H1 (cell line): ENCODE results near the gene PRXL2A. TPM values are rescaled to one million over a fixed set of nuclear protein-coding genes. Genes with fewer than 3 reads are reported as not detected.

Experiments used
- CTCF ChIA-PET: fragments of 300-600 bp; sonication (Branson Sonifier 250); formaldehyde crosslinking; loops from one replicate; lab custom pipeline; 2021; ENCODE audit not compliant: partially characterized antibody; lab: Charles Lee
- POLR2A ChIA-PET: fragments of 300-600 bp; sonication (Branson Sonifier 250); formaldehyde crosslinking; loops from one replicate; lab custom pipeline; 2021; ENCODE audit warnings: inconsistent platforms; ENCODE audit not compliant: partially characterized antibody; lab: Charles Lee
- DNase-seq, 2 experiments: peaks; one replicate each; pipeline versions ENCODE4 v3.0.0 to v3.0.0-alpha.2; 2010 to 2022; ENCODE audit warnings: low spot score in 2 of 2, low read depth in 1 of 2, mixed read lengths in 1 of 2
- FAIRE-seq: peaks from 2 replicates; lab custom pipeline; 2011; peaks lifted over from hg19 to GRCh38; lab: Jason Lieb, UNC
- H2AFZ ChIP-seq: 2 replicates; pipeline ENCODE4 v1.8.1; 2012; ENCODE audit warnings: low read length, inconsistent platforms
- H2AK5ac ChIP-seq: 2 replicates; pipeline ENCODE4 v1.6.1; 2013; ENCODE audit warnings: low read depth, low read length
- H2BK120ac ChIP-seq: replicated peaks from 2 replicates; pipeline ENCODE3; 2013; ENCODE audit warnings: low read depth, low read length, inconsistent platforms
- H2BK12ac ChIP-seq: 2 replicates; pipeline ENCODE4 v1.6.1; 2013; ENCODE audit warnings: low read depth, low read length
- H2BK15ac ChIP-seq: 2 replicates; pipeline ENCODE4 v1.6.1; 2013; ENCODE audit warnings: low read length
- H2BK20ac ChIP-seq: 2 replicates; pipeline ENCODE4 v1.6.1; 2013; ENCODE audit warnings: low read length
- H2BK5ac ChIP-seq: 2 replicates; pipeline ENCODE4 v1.6.1; 2013; ENCODE audit warnings: low read depth, low read length
- H3K14ac ChIP-seq: 2 replicates; pipeline ENCODE4 v1.6.1; 2013; ENCODE audit warnings: inconsistent platforms; ENCODE audit not compliant: insufficient read length
- H3K18ac ChIP-seq: 2 replicates; pipeline ENCODE4 v1.6.1; 2013; ENCODE audit warnings: low read length; ENCODE audit errors: extremely low read depth
- H3K23ac ChIP-seq: 2 replicates; pipeline ENCODE4 v1.6.1; 2013; ENCODE audit warnings: inconsistent platforms; ENCODE audit not compliant: insufficient read length
- H3K23me2 ChIP-seq: 2 replicates; pipeline ENCODE4 v1.6.1; 2013; ENCODE audit warnings: low read depth, low read length
- H3K27ac ChIP-seq: 2 replicates; pipeline ENCODE4 v1.6.1; 2011; ENCODE audit warnings: low read depth, low read length, inconsistent platforms
- H3K27me3 ChIP-seq, 4 experiments: replicated peaks in 1 of 4; 1 replicate in 1 of 4; 2 replicates in 3 of 4; pipeline versions ENCODE4 v1.6.1 to v1.8.1; 2011 to 2013; ENCODE audit warnings: low read length in 3 of 4, mild to moderate bottlenecking in 3 of 4, inconsistent platforms in 2 of 4, mixed read lengths in 2 of 4, moderate library complexity in 1 of 4; ENCODE audit not compliant: control insufficient read depth in 3 of 4, insufficient read depth in 3 of 4; ENCODE audit errors: extremely low read depth in 1 of 4
- H3K36me3 ChIP-seq, 4 experiments: 2 replicates each; pipeline versions ENCODE4 v1.6.1 to v1.8.1; 2011 to 2013; ENCODE audit warnings: mild to moderate bottlenecking in 4 of 4, low read length in 3 of 4, moderate library complexity in 2 of 4, control low read depth in 1 of 4, inconsistent platforms in 1 of 4; ENCODE audit not compliant: insufficient read depth in 4 of 4, control insufficient read depth in 2 of 4
- H3K4ac ChIP-seq: replicated peaks from 2 replicates; pipeline ENCODE3; 2013; ENCODE audit warnings: low read length, low read depth, mixed read lengths, inconsistent platforms; ENCODE audit not compliant: insufficient read length
- H3K4me1 ChIP-seq, 4 experiments: replicated peaks in 1 of 4; 1 replicate in 1 of 4; 2 replicates in 3 of 4; pipeline versions ENCODE4 v1.6.1 to v1.8.1; 2011 to 2013; ENCODE audit warnings: low read length in 3 of 4, inconsistent platforms in 2 of 4, mixed read lengths in 1 of 4; ENCODE audit not compliant: insufficient read depth in 4 of 4, control insufficient read depth in 3 of 4
- H3K4me2 ChIP-seq, 2 experiments: 2 replicates each; pipeline versions ENCODE4 v1.6.1 to v1.8.1; 2011 to 2013; ENCODE audit warnings: low read depth in 2 of 2, low read length in 2 of 2, control low read depth in 1 of 2, inconsistent platforms in 1 of 2, mild to moderate bottlenecking in 1 of 2; ENCODE audit not compliant: insufficient read depth in 1 of 2
- H3K4me3 ChIP-seq, 4 experiments: fragments of 200-600, 300-600 bp in 1 of 4; sonication (generic), shearing (Covaris generic), sonication (Bioruptor Twin) in 1 of 4; 2 replicates each; pipeline versions ENCODE4 v1.5.1 to v1.8.1; 2011 to 2016; ENCODE audit warnings: low read length in 4 of 4, low read depth in 3 of 4, control low read depth in 2 of 4, inconsistent platforms in 2 of 4, mild to moderate bottlenecking in 2 of 4, mixed read lengths in 1 of 4, moderate library complexity in 1 of 4; ENCODE audit not compliant: insufficient read depth in 2 of 4; ENCODE audit errors: extremely low read depth in 1 of 4
- H3K56ac ChIP-seq: replicated peaks from 2 replicates; pipeline ENCODE3; 2013; ENCODE audit warnings: low read depth, mild to moderate bottlenecking, mixed read lengths, low read length, inconsistent platforms; ENCODE audit not compliant: insufficient read length
- H3K79me1 ChIP-seq: 2 replicates; pipeline ENCODE4 v1.6.1; 2013; ENCODE audit warnings: low read depth, low read length, control low read depth
- H3K79me2 ChIP-seq, 2 experiments: 2 replicates each; pipeline versions ENCODE4 v1.6.1 to v1.8.1; 2012 to 2013; ENCODE audit warnings: low read length in 2 of 2, mild to moderate bottlenecking in 2 of 2, inconsistent platforms in 1 of 2; ENCODE audit not compliant: insufficient read depth in 2 of 2, control insufficient read depth in 1 of 2
- H3K9ac ChIP-seq, 4 experiments: replicated peaks in 1 of 4; 1 replicate in 1 of 4; 2 replicates in 3 of 4; pipeline versions ENCODE4 v1.6.1 to v1.8.1; 2011 to 2013; ENCODE audit warnings: low read depth in 3 of 4, low read length in 3 of 4, control low read depth in 2 of 4, mild to moderate bottlenecking in 2 of 4, moderate library complexity in 2 of 4, inconsistent platforms in 1 of 4; ENCODE audit errors: extremely low read depth in 1 of 4
- H3K9me3 ChIP-seq, 2 experiments: 2 replicates each; pipeline versions ENCODE4 v1.6.1 to v1.8.1; 2012 to 2013; ENCODE audit warnings: mild to moderate bottlenecking in 2 of 2, moderate library complexity in 2 of 2, control low read depth in 1 of 2, inconsistent platforms in 1 of 2, low read depth in 1 of 2, low read length in 1 of 2, mixed read lengths in 1 of 2; ENCODE audit not compliant: insufficient read depth in 2 of 2
- H4K20me1 ChIP-seq, 2 experiments: replicated peaks in 1 of 2; 2 replicates each; pipeline versions ENCODE3 to v1.8.1; 2011 to 2013; ENCODE audit warnings: inconsistent platforms in 2 of 2, low read length in 2 of 2, mild to moderate bottlenecking in 1 of 2; ENCODE audit not compliant: insufficient read depth in 2 of 2, control insufficient read depth in 1 of 2
- H4K5ac ChIP-seq: 2 replicates; pipeline ENCODE4 v1.6.1; 2013; ENCODE audit warnings: low read length, low read depth, mixed read lengths, inconsistent platforms; ENCODE audit not compliant: insufficient read length
- H4K8ac ChIP-seq: 2 replicates; pipeline ENCODE4 v1.8.0; 2013; ENCODE audit warnings: mild to moderate bottlenecking, moderate library complexity, low read length, inconsistent platforms; ENCODE audit not compliant: insufficient read depth; ENCODE audit errors: extremely low read depth
- H4K91ac ChIP-seq: replicated peaks from 2 replicates; pipeline ENCODE3; 2013; ENCODE audit warnings: low read length, mixed read lengths, inconsistent platforms; ENCODE audit not compliant: insufficient read length
- CREB1 ChIP-seq: IDR thresholded peaks from 2 replicates; pipeline ENCODE4 v1.6.1; 2012; ENCODE audit warnings: inconsistent platforms
- CTBP2 ChIP-seq: IDR thresholded peaks from 2 replicates; pipeline ENCODE4 v1.7.0; 2011; ENCODE audit warnings: borderline replicate concordance, mild to moderate bottlenecking, moderate library complexity, mixed read lengths, low read length; ENCODE audit not compliant: insufficient read depth, insufficient read length
- GABPA ChIP-seq: IDR thresholded peaks from 2 replicates; pipeline ENCODE4 v1.6.1; 2011; ENCODE audit warnings: mild to moderate bottlenecking, low read length, moderate library complexity, borderline replicate concordance; ENCODE audit not compliant: insufficient read depth
- KDM5A ChIP-seq: fragments of 200-600 bp; IDR thresholded peaks from 2 replicates; pipeline ENCODE4 v1.7.1; 2012; ENCODE audit warnings: mild to moderate bottlenecking, low read length, inconsistent platforms, mixed read lengths
- MAFK ChIP-seq: IDR thresholded peaks from 2 replicates; pipeline ENCODE4 v1.6.1; 2012; ENCODE audit warnings: low read depth, mild to moderate bottlenecking, improper control_type of control experiment, low read length
- NANOG ChIP-seq: IDR thresholded peaks from 2 replicates; pipeline ENCODE4 v1.6.1; 2011; ENCODE audit warnings: low read length, low read depth, mild to moderate bottlenecking, inconsistent platforms; ENCODE audit not compliant: insufficient read depth, poor library complexity, severe bottlenecking
- NRF1 ChIP-seq: IDR thresholded peaks from 2 replicates; pipeline ENCODE4 v1.6.1; 2011; ENCODE audit warnings: mild to moderate bottlenecking, low read depth, low read length, improper control_type of control experiment
- SIRT6 ChIP-seq: IDR thresholded peaks from one replicate; pipeline ENCODE4 v1.7.1; 2012; ENCODE audit warnings: low read length, inconsistent platforms
- SIX5 ChIP-seq: IDR thresholded peaks from 2 replicates; pipeline ENCODE4 v1.6.1; 2011; ENCODE audit warnings: mild to moderate bottlenecking, low read depth, low read length
- SRF ChIP-seq: IDR thresholded peaks from 2 replicates; pipeline ENCODE4 v1.6.1; 2011; ENCODE audit warnings: mild to moderate bottlenecking, low read depth, low read length, moderate library complexity
- SUZ12 ChIP-seq: fragments of 200-600 bp; sonication (generic); IDR thresholded peaks from 2 replicates; pipeline ENCODE4 v1.6.1; 2012; ENCODE audit warnings: mild to moderate bottlenecking, inconsistent platforms, low read length, moderate library complexity, mixed read lengths
- TAF1 ChIP-seq: IDR thresholded peaks from 2 replicates; pipeline ENCODE4 v1.6.1; 2011; ENCODE audit warnings: mild to moderate bottlenecking, low read depth, low read length
- WGBS, 2 experiments: shearing (Covaris generic) in 1 of 2; methylation state at CpG; one replicate each; pipeline versions ENCODE4 v1.1.6 to v1.1.7; 2013 to 2015; ENCODE audit warnings: low lambda C conversion rate in 2 of 2, mixed read lengths in 2 of 2, inconsistent platforms in 1 of 2, low coverage in 1 of 2, missing lambda C conversion rate in 1 of 2; ENCODE audit not compliant: insufficient replicate concordance in 2 of 2, insufficient coverage in 1 of 2, insufficient read length in 1 of 2; ENCODE audit errors: extremely low coverage in 1 of 2, missing lambda C conversion rate in 1 of 2; 5-methylcytosine and 5-hydroxymethylcytosine counted together
- polyA plus RNA-seq, 7 experiments: library from polyadenylated mRNA; depleted of rRNA in 3 of 7; stranded (reverse) in 5 of 7; unstranded in 2 of 7; fragments of >200 nt in 5 of 7; fragments of 200-250 nt in 2 of 7; gene quantifications; 1 replicate in 5 of 7; 2 replicates in 1 of 7; 4 replicates in 1 of 7; pipeline versions ENCODE4 v1.2.1 to v1.2.3, GENCODE V29; 2011 to 2013; ENCODE audit warnings: missing spikeins in 2 of 7, mixed read lengths in 2 of 7
- total RNA-seq: library from RNA; stranded (reverse); fragmentation: NEBNext Ultra II Directional; extraction: Animal tissue kit (Norgen Biotek cat#: 25700); gene quantifications from 2 replicates; pipeline ENCODE4 v1.2.1, GENCODE V29; 2021

PRXL2A gene
- total and polyA plus RNA-seq, 2 of the 8 experiments (the other 6 are each of a cell fraction or from before 2014, with no cell fraction given) = 13.4 to 58.3 TPM

DNA sequence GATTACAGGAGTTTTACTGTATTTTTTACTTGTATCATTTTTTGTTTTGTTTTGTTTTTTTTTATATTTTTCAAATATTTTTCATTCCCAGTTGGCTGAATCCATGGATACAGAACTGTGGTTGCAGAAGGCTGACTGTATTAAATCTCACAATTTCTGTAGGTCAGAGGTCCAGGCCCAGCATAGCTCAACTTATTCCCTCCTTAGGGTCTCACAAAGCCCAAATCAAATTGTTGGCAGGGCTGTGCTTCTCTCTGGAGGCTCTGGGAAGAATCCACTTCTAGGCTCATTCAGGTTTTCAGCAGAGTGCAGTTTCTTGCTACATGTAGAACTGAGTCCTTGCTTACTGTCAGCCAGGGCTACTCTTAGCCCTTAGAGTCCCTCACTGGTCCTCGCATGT is 68.3 kb downstream of the PRXL2A start:
- Histone ChIP-seq H2BK5ac (no peak overlapping the region), H2BK12ac (no peak overlapping the region), H3K9me3 (peaks cover 0 to 2% of the 10 kb centered on the region in 2 experiments; a peak in 1 of 4 replicates), H2BK120ac (no peak overlapping the region), H3K18ac (no peak overlapping the region), H3K27ac (no peak overlapping the region), H4K91ac (no peak overlapping the region), H2AK5ac (no peak overlapping the region), H3K79me2 (peaks cover 0 to 65% of the 10 kb centered on the region in 2 experiments), H2AFZ (no peak overlapping the region), H3K4me1 (peaks cover 2 to 18% (median 9%) of the 10 kb centered on the region in 4 experiments; a peak in 6 of 7 replicates), H3K4me2 (no peak overlapping the region), H3K27me3 (no peaks in the 10 kb centered on the region), H4K8ac (no peak overlapping the region), H3K4me3 (no peak overlapping the region), H3K36me3 (no peaks in the 10 kb centered on the region; a peak in 1 of 8 replicates), H3K23me2 (no peaks in the 10 kb centered on the region), H2BK20ac (no peak overlapping the region), H3K79me1 (peaks cover 8% of the 10 kb centered on the region; the same call in 1 of the 2 replicates), H3K56ac (no peak overlapping the region), H4K20me1 (peaks cover 10 to 23% of the 10 kb centered on the region in 2 experiments), H4K5ac (no peak overlapping the region), H3K23ac (no peak overlapping the region), H2BK15ac (no peak overlapping the region), H3K14ac (no peak overlapping the region), H3K4ac (no peak overlapping the region), H3K9ac (no peak overlapping the region)
- 89% methylated on average over 1 of the region's 1 CpG; no CpG with 5 or more reads in 1 of the 2 experiments for WGBS, 2 experiments
- TF ChIP-seq CTBP2 (no peak), CREB1 (no peak), KDM5A (no peak), SIX5 (no peak), SIRT6 (no peak), SRF (no peak), MAFK (no peak), NANOG (no peak), GABPA (no peak), SUZ12 (no peak), NRF1 (no peak), TAF1 (no peak)
- ChIA-PET POLR2A (interaction anchor here (0.6 to 1.4 kb wide), 2 partner anchors 13 to 20 kb away, joined by 3 read pairs; no protein-coding TSS in a partner anchor), CTCF (interaction anchor here (0.6 to 38.4 kb wide), 5 partner anchors 15 to 544 kb away, joined by 3 to 1263 read pairs (median 3); partner anchors contain the start of gene TSPAN14)
- DNase-seq (no peak), FAIRE-seq (no peak)
